IMR-90 (cell line): Measurements from ENCODE around the gene PLEKHG7. TPM values are rescaled to one million over a fixed set of nuclear protein-coding genes. Genes with fewer than 3 reads are reported as not detected.

Experiments
- ATAC-seq: fragments of 200-7000 bp; cut with Tn5 transposase; 2 replicates; pipeline ENCODE4 v1.9.1; 2020; ENCODE audit warnings: low read depth, mild to moderate bottlenecking, moderate library complexity
- BruUV-seq: library from RNA; stranded (reverse); fragments of 400-500 nt; replicated peaks from 2 replicates; lab custom pipeline; 2021; lab: Mats Ljungman, UMichigan
- CTCF ChIA-PET: fragments of 300-600 bp; formaldehyde crosslinking; extraction: SDS; loops from one replicate; lab custom pipeline; 2021; ENCODE audit warnings: antibody characterized with exemption; lab: Yijun Ruan, JAX
- POLR2A ChIA-PET: fragments of 300-600 bp; sonication (Branson Sonifier 250); formaldehyde crosslinking; loops from one replicate; lab custom pipeline; 2022; ENCODE audit warnings: antibody characterized with exemption; ENCODE audit not compliant: unreplicated experiment; lab: Charles Lee
- DNase-seq: peaks from one replicate; pipeline ENCODE4 v3.0.0; 2013
- H2AFZ ChIP-seq: replicated peaks from 2 replicates; pipeline ENCODE3; 2013; ENCODE audit warnings: low read length, mild to moderate bottlenecking; ENCODE audit not compliant: poor library complexity
- H2AK5ac ChIP-seq: 2 replicates; pipeline ENCODE4 v1.6.1; 2013; ENCODE audit warnings: low read depth, low read length, inconsistent platforms
- H2AK9ac ChIP-seq: replicated peaks from 2 replicates; pipeline ENCODE3; 2013; ENCODE audit warnings: mild to moderate bottlenecking, low read depth, low read length, moderate library complexity; ENCODE audit not compliant: poor library complexity
- H2BK120ac ChIP-seq: 2 replicates; pipeline ENCODE4 v1.6.1; 2013; ENCODE audit warnings: low read depth, low read length, inconsistent platforms
- H2BK15ac ChIP-seq: 3 replicates; pipeline ENCODE4 v1.6.1; 2013; ENCODE audit warnings: low read depth, low read length, inconsistent platforms
- H2BK20ac ChIP-seq: 2 replicates; pipeline ENCODE4 v1.6.1; 2013; ENCODE audit warnings: low read depth, mild to moderate bottlenecking, inconsistent platforms, low read length, moderate library complexity
- H2BK5ac ChIP-seq: 2 replicates; pipeline ENCODE4 v1.6.1; 2013; ENCODE audit warnings: mild to moderate bottlenecking, low read depth, low read length, inconsistent platforms; ENCODE audit not compliant: poor library complexity, severe bottlenecking
- H3K14ac ChIP-seq: replicated peaks from 2 replicates; pipeline ENCODE4 v1.6.1; 2013; ENCODE audit warnings: low read depth, low read length, inconsistent platforms
- H3K18ac ChIP-seq: 2 replicates; pipeline ENCODE4 v1.6.1; 2013; ENCODE audit warnings: low read depth, low read length, control low read depth
- H3K23ac ChIP-seq: 2 replicates; pipeline ENCODE4 v1.6.1; 2013; ENCODE audit warnings: low read depth, low read length, inconsistent platforms
- H3K27ac ChIP-seq: 2 replicates; pipeline ENCODE4 v1.5.1; 2013; ENCODE audit warnings: mild to moderate bottlenecking, control low read depth, low read length; ENCODE audit not compliant: insufficient read depth
- H3K27me3 ChIP-seq: 2 replicates; pipeline ENCODE4 v1.6.1; 2013; ENCODE audit warnings: low read length; ENCODE audit not compliant: control insufficient read depth, insufficient read depth
- H3K36me3 ChIP-seq: 2 replicates; pipeline ENCODE4 v1.6.1; 2013; ENCODE audit warnings: low read length, mixed read lengths; ENCODE audit not compliant: control insufficient read depth, insufficient read depth
- H3K4ac ChIP-seq: 2 replicates; pipeline ENCODE4 v1.6.1; 2013; ENCODE audit warnings: low read depth, low read length, inconsistent platforms
- H3K4me1 ChIP-seq: 2 replicates; pipeline ENCODE4 v1.6.1; 2013; ENCODE audit warnings: low read length, mixed read lengths; ENCODE audit not compliant: control insufficient read depth, insufficient read depth
- H3K4me2 ChIP-seq: 2 replicates; pipeline ENCODE4 v1.6.1; 2013; ENCODE audit warnings: low read depth, mild to moderate bottlenecking, control low read depth, low read length, moderate library complexity
- H3K4me3 ChIP-seq: 2 replicates; pipeline ENCODE4 v1.5.1; 2013; ENCODE audit warnings: low read depth, mild to moderate bottlenecking, control low read depth, low read length, moderate library complexity; ENCODE audit not compliant: insufficient read depth
- H3K56ac ChIP-seq: 2 replicates; pipeline ENCODE4 v1.6.1; 2013; ENCODE audit warnings: low read length, inconsistent platforms; ENCODE audit not compliant: insufficient read depth; ENCODE audit errors: extremely low read depth
- H3K79me1 ChIP-seq, 2 experiments: 2 replicates each; pipeline ENCODE4 v1.6.1; 2013; ENCODE audit warnings: low read length in 2 of 2, inconsistent platforms in 1 of 2, low read depth in 1 of 2
- H3K9ac ChIP-seq: 2 replicates; pipeline ENCODE4 v1.6.1; 2013; ENCODE audit warnings: low read depth, low read length, control low read depth
- H3K9me1 ChIP-seq: 2 replicates; pipeline ENCODE4 v1.6.1; 2013; ENCODE audit warnings: low read length, inconsistent platforms; ENCODE audit not compliant: insufficient read depth
- H3K9me3 ChIP-seq: 2 replicates; pipeline ENCODE4 v1.6.1; 2013; ENCODE audit warnings: low read length; ENCODE audit not compliant: control insufficient read depth, insufficient read depth
- H4K20me1 ChIP-seq: 2 replicates; pipeline ENCODE4 v1.6.1; 2013; ENCODE audit warnings: low read length, inconsistent platforms; ENCODE audit not compliant: insufficient read depth
- H4K5ac ChIP-seq: 2 replicates; pipeline ENCODE4 v1.6.1; 2013; ENCODE audit warnings: mild to moderate bottlenecking, low read depth, low read length, control low read depth
- H4K8ac ChIP-seq, 2 experiments: 2 replicates each; pipeline ENCODE4 v1.6.1; 2013; ENCODE audit warnings: low read depth in 2 of 2, low read length in 2 of 2, control low read depth in 1 of 2, inconsistent platforms in 1 of 2
- H4K91ac ChIP-seq: 2 replicates; pipeline ENCODE4 v1.6.1; 2013; ENCODE audit warnings: low read depth, low read length, inconsistent platforms; ENCODE audit not compliant: insufficient read depth
- BHLHE40 ChIP-seq: fragments of 150-350 bp; IDR thresholded peaks from 2 replicates; pipeline ENCODE4 v1.6.1; 2016; ENCODE audit warnings: mild to moderate bottlenecking, low read depth, low read length
- CEBPB ChIP-seq: IDR thresholded peaks from 2 replicates; pipeline ENCODE4 v1.6.1; 2012; ENCODE audit warnings: low read depth, low read length, improper control_type of control experiment
- CHD1 ChIP-seq: IDR thresholded peaks from 2 replicates; pipeline ENCODE4 v1.6.1; 2012; ENCODE audit warnings: low read depth, low read length, improper control_type of control experiment
- FOS ChIP-seq: fragments of 150-350 bp; IDR thresholded peaks from 2 replicates; pipeline ENCODE4 v1.6.1; 2016; ENCODE audit warnings: low read depth, low read length
- MAFK ChIP-seq: IDR thresholded peaks from 2 replicates; pipeline ENCODE4 v1.6.1; 2012; ENCODE audit warnings: low read depth, low read length, improper control_type of control experiment
- MAZ ChIP-seq: IDR thresholded peaks from 2 replicates; pipeline ENCODE4 v1.6.1; 2012; ENCODE audit warnings: low read depth, mild to moderate bottlenecking, low read length, improper control_type of control experiment, moderate library complexity, borderline replicate concordance
- MXI1 ChIP-seq: IDR thresholded peaks from 2 replicates; pipeline ENCODE4 v1.6.1; 2012; ENCODE audit warnings: low read depth, mild to moderate bottlenecking, low read length, moderate library complexity, borderline replicate concordance
- NFE2L2 ChIP-seq: fragments of 150-350 bp; IDR thresholded peaks from 2 replicates; pipeline ENCODE4 v1.6.1; 2016; ENCODE audit warnings: low read depth, mild to moderate bottlenecking, low read length
- POLR2A ChIP-seq: IDR thresholded peaks from 2 replicates; pipeline ENCODE4 v1.6.1; 2012; ENCODE audit warnings: mild to moderate bottlenecking, low read depth, low read length
- RAD21 ChIP-seq: IDR thresholded peaks from 2 replicates; pipeline ENCODE4 v1.6.1; 2012; ENCODE audit warnings: low read length, improper control_type of control experiment
- RCOR1 ChIP-seq: IDR thresholded peaks from 2 replicates; pipeline ENCODE4 v1.6.1; 2012; ENCODE audit warnings: mild to moderate bottlenecking, low read length, improper control_type of control experiment; ENCODE audit not compliant: insufficient replicate concordance
- RFX5 ChIP-seq: IDR thresholded peaks from 2 replicates; pipeline ENCODE4 v1.8.0; 2012; ENCODE audit warnings: low read depth, mild to moderate bottlenecking, low read length, moderate library complexity
- SMC3 ChIP-seq: fragments of 150-350 bp; IDR thresholded peaks from 2 replicates; pipeline ENCODE4 v1.6.1; 2016; ENCODE audit warnings: low read depth, mild to moderate bottlenecking, antibody characterized with exemption, low read length, moderate library complexity
- USF2 ChIP-seq: fragments of 150-350 bp; IDR thresholded peaks from 2 replicates; pipeline ENCODE4 v1.6.1; 2017; ENCODE audit warnings: mild to moderate bottlenecking, antibody characterized with exemption, low read length, low read depth
- WGBS, 2 experiments: methylation state at CpG; one replicate each; pipeline versions ENCODE4 v1.1.5 to v1.1.7; 2013; ENCODE audit warnings: missing lambda C conversion rate in 2 of 2; ENCODE audit not compliant: insufficient read length in 1 of 2; ENCODE audit errors: extremely low coverage in 2 of 2; 5-methylcytosine and 5-hydroxymethylcytosine counted together
- dilution Hi-C: fragments of 300-500 bp; cut with HindIII; formaldehyde crosslinking; loops from one replicate; pipeline ENCODE4 v1.14.3; 2018; ENCODE audit warnings: low sequenced_read_pairs; ENCODE audit not compliant: unreplicated experiment
- in situ Hi-C: fragments of 300-500 bp; cut with MboI; formaldehyde crosslinking; loops from 3 replicates; pipeline ENCODE4 v1.14.3; 2019; ENCODE audit warnings: low sequenced_read_pairs, inconsistent platforms, mixed read lengths
- intact Hi-C: fragments of 100-400 bp; cut with micrococcal nuclease; formaldehyde crosslinking; loops from 2 replicates; pipeline ENCODE4 v1.10.0; 2022
- polyA plus RNA-seq, 3 experiments: library from polyadenylated mRNA; depleted of rRNA; stranded (reverse); fragments of >200 nt; gene quantifications; 2 replicates each; pipeline ENCODE4 v1.2.3, GENCODE V29; 2012; ENCODE audit warnings: low replicate concordance in 1 of 3
- total RNA-seq: library from RNA; depleted of rRNA; stranded (reverse); fragments of >200 nt; gene quantifications from 2 replicates; pipeline ENCODE4 v1.2.3, GENCODE V29; 2012
- TF ChIP-seq, protein P1 (sequence below): conservative IDR thresholded peaks from 2 replicates; pipeline ENCODE4 v1.5.1; 2012; ENCODE audit warnings: mild to moderate bottlenecking, low read depth, low read length, improper control_type of control experiment
- TF ChIP-seq, protein P2 (sequence below): fragments of 150-350 bp; IDR thresholded peaks from 2 replicates; pipeline ENCODE4 v1.6.1; 2016; ENCODE audit warnings: low read depth, mild to moderate bottlenecking, low read length, moderate library complexity, borderline replicate concordance

PLEKHG7 gene
- total and polyA plus RNA-seq, 2 of the 4 experiments (the other 2 are of a cell fraction), result not detected

DNA sequence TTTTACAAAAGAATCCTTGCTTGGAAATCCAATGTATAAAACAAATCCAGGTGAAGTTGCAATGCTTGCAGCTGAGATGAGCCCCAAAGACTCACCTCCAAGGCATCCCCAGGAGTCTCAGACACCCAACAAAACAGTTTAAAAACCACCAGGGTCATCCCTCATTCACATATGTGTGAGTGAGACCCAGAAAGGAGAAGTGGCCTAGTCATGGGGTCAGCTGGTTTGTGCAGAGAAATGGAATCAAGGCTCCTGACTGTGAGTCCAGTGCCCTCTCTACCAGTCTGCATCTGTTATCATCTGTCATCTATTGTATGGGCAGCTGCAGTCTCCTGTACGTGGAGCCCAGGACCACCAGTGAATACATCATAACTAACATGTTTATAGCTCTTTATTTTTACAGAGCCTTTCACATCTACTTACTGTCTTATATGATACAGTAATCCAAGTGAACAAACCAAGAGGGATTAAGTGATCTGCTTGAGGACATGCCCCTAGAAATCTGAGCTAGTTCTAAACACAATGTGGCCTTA, 27.1 kb downstream of the PLEKHG7 start:
- H2BK5ac ChIP-seq, result no peak overlapping the region

More for the DNA sequence above, 27.1 kb downstream of the PLEKHG7 start:
- H3K4ac ChIP-seq, result no peak overlapping the region
- H3K56ac ChIP-seq, result no peak overlapping the region
- no peak overlapping the region for H3K4me2 ChIP-seq
- no peak overlapping the region for H3K4me3 ChIP-seq
- H2AFZ ChIP-seq, result no peak overlapping the region
- peaks cover 4% of the 10 kb centered on the region for H3K4me1 ChIP-seq
- H3K18ac ChIP-seq, result peak overlapping the region; percentile 54; the same call in 1 of the 2 replicates
- H3K9ac ChIP-seq, result no peak overlapping the region
- ATAC-seq (no peak), DNase-seq (no peak)
- H3K36me3 ChIP-seq, result no peaks in the 10 kb centered on the region
- no peak overlapping the region for H3K27ac ChIP-seq
- dilution Hi-C loops (no loop called here), in situ Hi-C loops (no loop called here), intact Hi-C loops (no loop called here)
- H3K9me1 ChIP-seq, result peaks cover 2% of the 10 kb centered on the region
- no peaks in the 10 kb centered on the region for H3K27me3 ChIP-seq
- H2AK5ac ChIP-seq, result no peak overlapping the region
- no peak overlapping the region for H2AK9ac ChIP-seq
- no peak overlapping the region for H3K23ac ChIP-seq
- BruUV-seq, result no TSS peak
- no peaks in the 10 kb centered on the region for H3K9me3 ChIP-seq
- no peak overlapping the region for H4K5ac ChIP-seq
- H4K91ac ChIP-seq, result no peak overlapping the region
- TF ChIP-seq MXI1 (no peak), MAFK (no peak), POLR2A (no peak), SMC3 (no peak), CHD1 (no peak), MAZ (no peak), RCOR1 (no peak), RFX5 (no peak), NFE2L2 (no peak), CEBPB (no peak), RAD21 (no peak), BHLHE40 (no peak), USF2 (no peak), FOS (no peak)
- TF ChIP-seq, protein P1, sequence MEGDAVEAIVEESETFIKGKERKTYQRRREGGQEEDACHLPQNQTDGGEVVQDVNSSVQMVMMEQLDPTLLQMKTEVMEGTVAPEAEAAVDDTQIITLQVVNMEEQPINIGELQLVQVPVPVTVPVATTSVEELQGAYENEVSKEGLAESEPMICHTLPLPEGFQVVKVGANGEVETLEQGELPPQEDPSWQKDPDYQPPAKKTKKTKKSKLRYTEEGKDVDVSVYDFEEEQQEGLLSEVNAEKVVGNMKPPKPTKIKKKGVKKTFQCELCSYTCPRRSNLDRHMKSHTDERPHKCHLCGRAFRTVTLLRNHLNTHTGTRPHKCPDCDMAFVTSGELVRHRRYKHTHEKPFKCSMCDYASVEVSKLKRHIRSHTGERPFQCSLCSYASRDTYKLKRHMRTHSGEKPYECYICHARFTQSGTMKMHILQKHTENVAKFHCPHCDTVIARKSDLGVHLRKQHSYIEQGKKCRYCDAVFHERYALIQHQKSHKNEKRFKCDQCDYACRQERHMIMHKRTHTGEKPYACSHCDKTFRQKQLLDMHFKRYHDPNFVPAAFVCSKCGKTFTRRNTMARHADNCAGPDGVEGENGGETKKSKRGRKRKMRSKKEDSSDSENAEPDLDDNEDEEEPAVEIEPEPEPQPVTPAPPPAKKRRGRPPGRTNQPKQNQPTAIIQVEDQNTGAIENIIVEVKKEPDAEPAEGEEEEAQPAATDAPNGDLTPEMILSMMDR, result no peak
- TF ChIP-seq, protein P2, sequence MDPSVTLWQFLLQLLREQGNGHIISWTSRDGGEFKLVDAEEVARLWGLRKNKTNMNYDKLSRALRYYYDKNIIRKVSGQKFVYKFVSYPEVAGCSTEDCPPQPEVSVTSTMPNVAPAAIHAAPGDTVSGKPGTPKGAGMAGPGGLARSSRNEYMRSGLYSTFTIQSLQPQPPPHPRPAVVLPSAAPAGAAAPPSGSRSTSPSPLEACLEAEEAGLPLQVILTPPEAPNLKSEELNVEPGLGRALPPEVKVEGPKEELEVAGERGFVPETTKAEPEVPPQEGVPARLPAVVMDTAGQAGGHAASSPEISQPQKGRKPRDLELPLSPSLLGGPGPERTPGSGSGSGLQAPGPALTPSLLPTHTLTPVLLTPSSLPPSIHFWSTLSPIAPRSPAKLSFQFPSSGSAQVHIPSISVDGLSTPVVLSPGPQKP, result no peak
- no peaks in the 10 kb centered on the region for H3K79me1 ChIP-seq
- H2BK120ac ChIP-seq, result no peak overlapping the region
- CTCF ChIA-PET, result no interaction called here
- WGBS, 2 experiments, result no CpG with 5 or more reads among the region's 1 CpG
- H4K20me1 ChIP-seq, result no peaks in the 10 kb centered on the region
- no peak overlapping the region for H3K14ac ChIP-seq
- H4K8ac ChIP-seq, result no peak overlapping the region
- H2BK15ac ChIP-seq, result no peak overlapping the region
- no peak overlapping the region for H2BK20ac ChIP-seq
- POLR2A ChIA-PET, result no interaction called here
